Spleen (tissue), 7 donors: ENCODE data around the gene SPTBN1.

ENCODE experiments used
- CTCF ChIP-seq, 11 experiments: fragments of 200-600 bp in 7 of 11; fragments of 450-650 bp in 4 of 11; sonication (generic) in 4 of 11; IDR thresholded peaks in 8 of 11; conservative IDR thresholded peaks in 3 of 11; 1 replicate in 7 of 11; 2 replicates in 4 of 11; pipeline versions ENCODE4 v1.4.0 to v1.8.0; 2016 to 2021; ENCODE audit warnings: antibody characterized with exemption in 11 of 11, inconsistent platforms in 4 of 11, mild to moderate bottlenecking in 1 of 11
- POLR2A ChIP-seq, 3 donors: fragments of 450-650 bp; IDR thresholded peaks; one replicate each; pipeline ENCODE4 v1.5.1; 2017; ENCODE audit warnings: antibody characterized with exemption in 3 of 3, mild to moderate bottlenecking in 1 of 3
- POLR2AphosphoS5 ChIP-seq, 3 donors: sonication (generic); formaldehyde crosslinking; IDR thresholded peaks; one replicate each; pipeline ENCODE4 v1.5.1; 2017; ENCODE audit warnings: antibody characterized with exemption in 3 of 3
- donor health status: DM: no; HTN: no; CAD: no; lungs with moderate emphysema.
- donor health status: DM: no; HTN: no; CAD: no.
- donor health status: DM: no; HTN: no; CAD: no.

DNA sequence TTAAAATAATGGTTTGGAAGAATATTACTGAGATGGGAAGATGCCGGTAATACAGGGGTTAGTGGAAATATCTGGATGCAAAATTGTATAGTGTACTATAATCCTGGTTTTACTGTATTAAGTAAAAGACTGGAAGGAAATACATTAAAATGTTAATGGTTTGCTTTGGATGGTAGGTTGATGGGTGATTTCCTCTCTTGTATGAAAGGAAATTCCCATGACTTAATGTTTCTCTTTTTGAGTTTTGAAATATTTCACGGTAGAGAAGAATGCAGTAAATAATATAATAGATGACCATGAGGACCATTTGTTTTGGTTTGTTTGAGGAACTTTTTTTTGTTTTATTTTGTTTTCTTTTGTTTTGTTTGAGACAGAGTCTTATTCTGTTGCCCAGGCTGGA is 8.2 kb downstream of the SPTBN1 start:
- TF ChIP-seq POLR2AphosphoS5 (IDR thresholded peaks at IDR 0.05) (no peak), CTCF (IDR thresholded peaks at IDR 0.05 in 8 of 11, conservative IDR thresholded peaks at IDR 0.05 in 3 of 11) (no peak), POLR2A (IDR thresholded peaks at IDR 0.05) (no peak)
